A673 (cell line): ENCODE measurements around the gene HAPSTR1. TPM values are rescaled to one million over a fixed set of nuclear protein-coding genes. Genes with fewer than 3 reads are reported as not detected.

Experiments
- BruUV-seq: library from RNA; stranded (reverse); fragments of 400-500 nt; replicated peaks from 2 replicates; lab custom pipeline; 2021; lab: Mats Ljungman, UMichigan
- CTCF ChIA-PET: fragments of 300-600 bp; sonication (Branson Sonifier 250); formaldehyde crosslinking; loops from one replicate; lab custom pipeline; 2022; ENCODE audit warnings: antibody characterized with exemption; lab: Charles Lee
- POLR2A ChIA-PET: fragments of 300-600 bp; sonication (Branson Sonifier 250); formaldehyde crosslinking; loops from one replicate; lab custom pipeline; 2022; ENCODE audit warnings: antibody characterized with exemption; ENCODE audit not compliant: low non-redundant PET; lab: Charles Lee
- DNase-seq: peaks from one replicate; pipeline ENCODE4 v3.0.0-alpha.2; 2015; ENCODE audit warnings: low spot score
- H3K27ac ChIP-seq: fragments of 200-600 bp; sonication (generic); 2 replicates; pipeline ENCODE4 v1.5.1; 2016; ENCODE audit warnings: mixed run types, low read depth, mild to moderate bottlenecking, mixed read lengths, antibody characterized with exemption, low read length; ENCODE audit not compliant: poor library complexity, severe bottlenecking
- H3K27me3 ChIP-seq: fragments of 200-600 bp; sonication (generic); replicated peaks from 2 replicates; pipeline ENCODE4 v1.6.1; 2017; ENCODE audit warnings: mixed run types, low read depth, mild to moderate bottlenecking, mixed read lengths, antibody characterized with exemption, low read length; ENCODE audit not compliant: insufficient read depth, poor library complexity
- H3K36me3 ChIP-seq: fragments of 200-600 bp; sonication (generic); 2 replicates; pipeline ENCODE4 v1.6.1; 2016; ENCODE audit warnings: mixed run types, mild to moderate bottlenecking, mixed read lengths, antibody characterized with exemption, low read length; ENCODE audit not compliant: insufficient read depth, poor library complexity, severe bottlenecking
- H3K4me1 ChIP-seq: fragments of 200-600 bp; sonication (generic); 2 replicates; pipeline ENCODE4 v1.6.1; 2017; ENCODE audit warnings: mixed run types, mild to moderate bottlenecking, mixed read lengths, antibody characterized with exemption, low read length; ENCODE audit not compliant: insufficient read depth, poor library complexity, severe bottlenecking
- H3K4me3 ChIP-seq: fragments of 200-600 bp; sonication (generic); 2 replicates; pipeline ENCODE4 v1.5.1; 2016; ENCODE audit warnings: low read depth, mixed run types, mild to moderate bottlenecking, mixed read lengths, low read length; ENCODE audit not compliant: poor library complexity, severe bottlenecking
- H3K9me3 ChIP-seq: fragments of 200-600 bp; sonication (generic); 2 replicates; pipeline ENCODE4 v1.6.1; 2016; ENCODE audit warnings: mixed run types, low read depth, mild to moderate bottlenecking, mixed read lengths, antibody characterized with exemption, low read length; ENCODE audit not compliant: poor library complexity, severe bottlenecking
- EZH2 ChIP-seq: fragments of 200-600 bp; sonication (generic); IDR thresholded peaks from 2 replicates; pipeline ENCODE4 v1.6.1; 2017; ENCODE audit warnings: borderline replicate concordance, low read depth, mild to moderate bottlenecking, mixed read lengths, antibody characterized with exemption, low read length; ENCODE audit not compliant: poor library complexity, severe bottlenecking
- intact Hi-C: fragments of 100-400 bp; cut with micrococcal nuclease; formaldehyde crosslinking; loops from one replicate; pipeline ENCODE4 v1.10.0; 2022; ENCODE audit not compliant: unreplicated experiment
- total RNA-seq: library from RNA; stranded (reverse); gene quantifications from 2 replicates; pipeline ENCODE4 v1.2.3, GENCODE V29; 2021
- TF ChIP-seq, protein P1 (sequence below): fragments of 300-800, 200-600 bp; sonication (generic); conservative IDR thresholded peaks from 2 replicates; pipeline ENCODE4 v1.5.1; 2017; ENCODE audit warnings: low read depth, mild to moderate bottlenecking, antibody characterized with exemption, low read length, moderate library complexity, mixed read lengths

Gene HAPSTR1
- total RNA-seq, 1 experiment from 2014 or later, result 90.4 TPM

GRCh38 chr16:9126609-9127008, 35.2 kb downstream of the HAPSTR1 start:
- TF ChIP-seq, protein P1, sequence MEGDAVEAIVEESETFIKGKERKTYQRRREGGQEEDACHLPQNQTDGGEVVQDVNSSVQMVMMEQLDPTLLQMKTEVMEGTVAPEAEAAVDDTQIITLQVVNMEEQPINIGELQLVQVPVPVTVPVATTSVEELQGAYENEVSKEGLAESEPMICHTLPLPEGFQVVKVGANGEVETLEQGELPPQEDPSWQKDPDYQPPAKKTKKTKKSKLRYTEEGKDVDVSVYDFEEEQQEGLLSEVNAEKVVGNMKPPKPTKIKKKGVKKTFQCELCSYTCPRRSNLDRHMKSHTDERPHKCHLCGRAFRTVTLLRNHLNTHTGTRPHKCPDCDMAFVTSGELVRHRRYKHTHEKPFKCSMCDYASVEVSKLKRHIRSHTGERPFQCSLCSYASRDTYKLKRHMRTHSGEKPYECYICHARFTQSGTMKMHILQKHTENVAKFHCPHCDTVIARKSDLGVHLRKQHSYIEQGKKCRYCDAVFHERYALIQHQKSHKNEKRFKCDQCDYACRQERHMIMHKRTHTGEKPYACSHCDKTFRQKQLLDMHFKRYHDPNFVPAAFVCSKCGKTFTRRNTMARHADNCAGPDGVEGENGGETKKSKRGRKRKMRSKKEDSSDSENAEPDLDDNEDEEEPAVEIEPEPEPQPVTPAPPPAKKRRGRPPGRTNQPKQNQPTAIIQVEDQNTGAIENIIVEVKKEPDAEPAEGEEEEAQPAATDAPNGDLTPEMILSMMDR, result no peak
- no peak for TF ChIP-seq EZH2
- Histone ChIP-seq H3K27ac (no peak overlapping the region), H3K9me3 (no peaks in the 10 kb centered on the region), H3K36me3 (peaks cover 10% of the 10 kb centered on the region), H3K4me3 (no peak overlapping the region), H3K27me3 (no peaks in the 10 kb centered on the region), H3K4me1 (peaks cover 27% of the 10 kb centered on the region)
- DNase-seq, result no peak
- CTCF ChIA-PET, result no interaction called here
- no TSS peak for BruUV-seq
- POLR2A ChIA-PET, result interaction anchor here (0.8 kb wide), 1 partner anchor 27 kb away, joined by 4 read pairs; no protein-coding TSS in a partner anchor
- intact Hi-C loops, result no loop called here

- no peaks in the 10 kb centered on the region for H3K27me3 ChIP-seq
- peak overlapping the region; percentile 64 for H3K27ac ChIP-seq
- ChIA-PET POLR2A (no interaction called here), CTCF (interaction anchor here (1.3 kb wide), 1 partner anchor 10 kb away, joined by 9 read pairs; no protein-coding TSS in a partner anchor)
- BruUV-seq, result no TSS peak
- no peak for DNase-seq
- H3K9me3 ChIP-seq, result no peaks in the 10 kb centered on the region
- intact Hi-C loops, result no loop called here
- TF ChIP-seq, protein P1, result no peak
- TF ChIP-seq EZH2, result no peak
- H3K36me3 ChIP-seq, result no peaks in the 10 kb centered on the region
- peaks cover 23% of the 10 kb centered on the region for H3K4me1 ChIP-seq
- H3K4me3 ChIP-seq, result no peak overlapping the region
Observed at GRCh38 chr16:9128346-9129342, 37.2 kb downstream of the HAPSTR1 start.

DNA sequence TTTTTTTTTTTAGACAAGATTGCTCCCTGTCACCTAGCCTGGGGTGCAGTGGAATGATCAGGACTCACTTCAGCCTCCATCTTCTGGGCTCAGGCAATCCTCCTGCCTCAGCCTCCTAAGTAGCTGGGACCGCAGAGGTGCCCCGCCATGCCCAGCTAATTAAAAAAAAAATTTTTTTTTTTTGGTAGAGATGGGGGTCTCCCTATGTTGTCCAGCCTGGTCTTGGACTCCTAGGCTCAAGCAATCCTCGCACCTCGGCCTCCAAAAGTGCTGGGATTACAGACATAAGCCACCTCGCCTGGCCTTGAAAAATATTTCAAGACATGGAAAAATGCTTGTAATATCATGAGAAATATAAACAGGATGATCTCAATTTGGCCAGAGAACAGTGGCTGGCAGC, 42.9 kb downstream of the HAPSTR1 start:
- intact Hi-C loops, result loop anchor here (10.0 kb wide), 1 partner anchor 560 kb away; no protein-coding TSS in a partner anchor
- POLR2A ChIA-PET, result no interaction called here
- Histone ChIP-seq H3K4me3 (no peak overlapping the region), H3K27me3 (no peaks in the 10 kb centered on the region), H3K9me3 (no peaks in the 10 kb centered on the region), H3K36me3 (no peaks in the 10 kb centered on the region), H3K27ac (no peak overlapping the region), H3K4me1 (no peaks in the 10 kb centered on the region)
- BruUV-seq, result no TSS peak
- CTCF ChIA-PET, result interaction anchor here (1.0 kb wide), 1 partner anchor 248 kb away, joined by 3 read pairs; no protein-coding TSS in a partner anchor
- DNase-seq, result no peak
- TF ChIP-seq, protein P1, result no peak
